Chondrocyte (in vitro differentiated cells): Measurements from ENCODE around the gene ANP32A. TPM values are rescaled to one million over a fixed set of nuclear protein-coding genes. Genes with fewer than 3 reads are reported as not detected.
"Not testable (repeated sequence)": the region's sequence is repeated elsewhere in the genome, so short reads cannot be mapped to it uniquely, and the experiment has no call there.

Experiments
- DNase-seq: peaks from one replicate; pipeline ENCODE4 v3.0.0; 2021; ENCODE audit warnings: mixed read lengths, low spot score
- H3K27ac Mint-ChIP-seq: one replicate; pipeline ENCODE4 v1.8.0; 2021; ENCODE audit warnings: mild to moderate bottlenecking, moderate library complexity, mixed read lengths; ENCODE audit not compliant: unreplicated experiment
- H3K27me3 Mint-ChIP-seq: 2 replicates; pipeline ENCODE4 v1.8.0; 2021; ENCODE audit warnings: low read depth, mixed read lengths
- H3K36me3 Mint-ChIP-seq: 2 replicates; pipeline ENCODE4 v1.8.0; 2021; ENCODE audit warnings: low read depth, mixed read lengths
- H3K4me1 Mint-ChIP-seq: 2 replicates; pipeline ENCODE4 v1.8.0; 2021; ENCODE audit warnings: low read depth, mild to moderate bottlenecking, mixed read lengths
- H3K4me3 Mint-ChIP-seq: one replicate; pipeline ENCODE4 v1.8.0; 2021; ENCODE audit warnings: mild to moderate bottlenecking, moderate library complexity, mixed read lengths; ENCODE audit not compliant: unreplicated experiment
- H3K9me3 Mint-ChIP-seq: 2 replicates; pipeline ENCODE4 v1.8.0; 2021; ENCODE audit warnings: low read depth, mixed read lengths
- long read RNA-seq: library from polyadenylated mRNA; stranded (forward); transcript quantifications from one replicate; pipeline ENCODE4 v2.0.0, GENCODE V29; 2021
- total RNA-seq: library from RNA; stranded (reverse); gene quantifications from 3 replicates; pipeline ENCODE4 v1.2.1, GENCODE V29; 2021
- TF ChIP-seq, protein P1 (sequence below): fragments of 200-600 bp; sonication (generic); IDR thresholded peaks from 2 replicates; pipeline ENCODE4 v1.5.0; 2021; ENCODE audit warnings: antibody characterized with exemption, mild to moderate bottlenecking, moderate library complexity

Gene ANP32A
- 112 to 117 TPM (median 116 TPM) in 3 replicates for total RNA-seq
- long read RNA-seq, transcript ANP32A-203 (7 exons, 2,440 nt) = major isoform, 31 of 50 reads
- long read RNA-seq, partial matches to known transcripts = 5 of 50 reads
- long read RNA-seq, other reads (novel, unspliced or antisense) = 12 of 50 reads

DNA sequence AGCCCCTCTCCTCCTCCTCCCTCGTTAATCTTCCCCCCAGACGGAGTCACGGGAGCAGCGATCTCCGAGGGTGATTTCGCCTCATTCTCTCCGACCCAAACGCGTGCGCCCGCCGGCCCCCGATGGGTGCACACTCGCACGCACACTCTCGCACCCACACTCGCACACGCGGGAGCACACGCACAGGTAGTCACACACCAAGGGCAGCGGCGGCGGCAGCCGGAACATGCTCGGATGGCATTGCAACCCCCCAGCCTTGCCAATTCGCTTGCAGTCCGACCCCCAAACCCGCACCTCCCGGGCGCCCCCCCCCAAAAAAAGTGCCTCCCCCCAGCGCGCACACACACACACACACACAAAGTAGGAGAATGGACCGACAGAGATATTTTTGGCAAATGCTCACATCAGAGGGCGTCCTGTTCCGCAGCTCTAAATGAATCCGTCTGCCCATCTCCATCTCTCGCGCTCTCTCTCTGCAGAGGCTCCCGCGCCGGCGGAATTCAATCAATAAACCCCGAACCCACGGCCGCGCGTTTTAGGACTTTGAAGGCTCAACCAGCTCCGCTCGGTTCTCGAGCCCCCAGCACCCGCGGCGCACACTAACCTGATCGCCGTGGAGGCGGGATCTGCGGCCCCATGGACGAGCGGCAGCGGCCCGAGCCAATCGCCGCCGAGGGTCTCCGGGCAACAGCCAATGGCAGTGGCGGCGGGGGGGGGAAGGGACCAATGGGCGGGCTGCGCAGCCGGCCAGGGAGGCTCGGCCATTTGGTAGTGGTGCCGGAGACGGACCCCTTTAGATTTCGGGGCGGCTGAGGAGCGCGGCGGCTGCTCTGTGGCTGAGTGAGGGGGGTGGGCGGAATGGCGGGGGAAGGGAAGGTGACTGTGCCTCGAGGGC is at the start of gene ANP32A:
Gene ANP32A, minus strand, starts transcription at position 601 of the 895 bp plus-strand sequence. Its CDS starts 144 bp downstream, at position 457.
- peaks cover 34% of the 10 kb centered on the region for H3K4me1 Mint-ChIP-seq
- H3K4me3 Mint-ChIP-seq = peak within 1 kb of the TSS; percentile 95
- TF ChIP-seq, protein P1, sequence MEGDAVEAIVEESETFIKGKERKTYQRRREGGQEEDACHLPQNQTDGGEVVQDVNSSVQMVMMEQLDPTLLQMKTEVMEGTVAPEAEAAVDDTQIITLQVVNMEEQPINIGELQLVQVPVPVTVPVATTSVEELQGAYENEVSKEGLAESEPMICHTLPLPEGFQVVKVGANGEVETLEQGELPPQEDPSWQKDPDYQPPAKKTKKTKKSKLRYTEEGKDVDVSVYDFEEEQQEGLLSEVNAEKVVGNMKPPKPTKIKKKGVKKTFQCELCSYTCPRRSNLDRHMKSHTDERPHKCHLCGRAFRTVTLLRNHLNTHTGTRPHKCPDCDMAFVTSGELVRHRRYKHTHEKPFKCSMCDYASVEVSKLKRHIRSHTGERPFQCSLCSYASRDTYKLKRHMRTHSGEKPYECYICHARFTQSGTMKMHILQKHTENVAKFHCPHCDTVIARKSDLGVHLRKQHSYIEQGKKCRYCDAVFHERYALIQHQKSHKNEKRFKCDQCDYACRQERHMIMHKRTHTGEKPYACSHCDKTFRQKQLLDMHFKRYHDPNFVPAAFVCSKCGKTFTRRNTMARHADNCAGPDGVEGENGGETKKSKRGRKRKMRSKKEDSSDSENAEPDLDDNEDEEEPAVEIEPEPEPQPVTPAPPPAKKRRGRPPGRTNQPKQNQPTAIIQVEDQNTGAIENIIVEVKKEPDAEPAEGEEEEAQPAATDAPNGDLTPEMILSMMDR = no peak
- no peaks in the 10 kb centered on the region for H3K9me3 Mint-ChIP-seq
- DNase-seq = peak; percentile 99
- peaks cover 2% of the 10 kb centered on the region for H3K36me3 Mint-ChIP-seq
- H3K27me3 Mint-ChIP-seq = no peaks in the 10 kb centered on the region
- peak within 1 kb of the TSS; percentile 97 for H3K27ac Mint-ChIP-seq

DNA sequence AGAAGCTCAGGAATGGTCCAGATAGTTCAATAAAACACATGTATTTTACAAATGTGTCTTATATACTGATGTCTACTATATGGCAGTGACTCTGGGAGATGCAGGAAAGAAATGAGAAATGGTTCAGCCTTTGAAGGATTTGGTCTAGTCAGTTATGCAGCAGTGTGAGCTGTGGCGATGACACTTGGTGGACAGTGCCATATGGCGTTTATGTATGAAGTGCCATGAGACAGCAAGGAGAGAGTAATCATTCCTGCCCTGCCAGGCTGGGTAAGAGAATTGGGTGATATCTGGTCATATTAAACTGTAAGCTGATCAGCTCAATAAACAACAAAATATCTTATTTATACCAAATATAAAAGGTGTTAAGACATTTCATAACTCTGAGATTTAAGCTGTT is 47.6 kb upstream of the ANP32A start:
- no peak for DNase-seq
- Mint-ChIP-seq H3K4me1 (no peaks in the 10 kb centered on the region), H3K27me3 (no peaks in the 10 kb centered on the region), H3K9me3 (peaks cover 7% of the 10 kb centered on the region), H3K36me3 (peaks cover 4% of the 10 kb centered on the region), H3K4me3 (no peak overlapping the region), H3K27ac (no peak overlapping the region)
- TF ChIP-seq, protein P1 = no peak

DNA sequence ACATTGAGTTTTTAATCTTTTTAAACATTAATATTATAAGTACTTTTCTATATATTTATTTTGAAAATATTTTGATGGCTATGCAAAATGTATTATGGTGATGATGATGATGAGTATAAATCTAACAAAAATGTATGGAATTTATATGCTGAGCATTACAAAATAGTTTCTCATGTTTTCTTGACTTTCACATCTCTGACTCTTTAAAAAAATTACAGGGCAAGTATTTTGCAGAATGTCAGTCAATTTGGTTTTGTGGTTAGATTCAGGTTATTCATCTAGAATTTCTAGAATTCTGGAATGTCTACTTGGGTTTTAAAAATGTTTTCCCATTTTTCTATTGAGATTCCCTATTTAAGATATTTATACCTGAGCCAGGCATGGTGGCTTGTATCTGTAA is 41.7 kb upstream of the ANP32A start:
- H3K4me1 Mint-ChIP-seq = peaks cover 11% of the 10 kb centered on the region
- no peaks in the 10 kb centered on the region for H3K27me3 Mint-ChIP-seq
- no peak overlapping the region for H3K27ac Mint-ChIP-seq
- H3K36me3 Mint-ChIP-seq = peaks cover 10% of the 10 kb centered on the region
- TF ChIP-seq, protein P1 = no peak
- H3K4me3 Mint-ChIP-seq = no peak overlapping the region
- peaks cover 12% of the 10 kb centered on the region for H3K9me3 Mint-ChIP-seq
- DNase-seq = no peak

DNA sequence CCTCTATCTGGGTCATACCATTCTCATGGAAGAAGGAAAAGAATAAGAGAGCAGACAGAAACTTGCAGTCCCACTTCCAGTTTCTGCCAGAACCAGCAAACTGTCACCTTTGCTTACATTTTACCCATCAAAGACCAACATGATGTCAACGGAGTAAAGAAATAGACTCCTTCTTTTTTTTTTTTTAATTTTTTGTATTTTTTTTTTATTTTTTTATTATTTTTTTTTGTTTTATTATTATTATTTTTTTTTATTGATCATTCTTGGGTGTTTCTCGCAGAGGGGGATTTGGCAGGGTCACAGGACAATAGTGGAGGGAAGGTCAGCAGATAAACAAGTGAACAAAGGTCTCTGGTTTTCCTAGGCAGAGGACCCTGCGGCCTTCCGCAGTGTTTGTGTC is 38.0 kb upstream of the ANP32A start:
- H3K36me3 Mint-ChIP-seq = peaks cover 12% of the 10 kb centered on the region
- H3K27me3 Mint-ChIP-seq, DNase-seq, H3K4me3 Mint-ChIP-seq, H3K27ac Mint-ChIP-seq: not testable (repeated sequence)
- peaks cover 21% of the 10 kb centered on the region for H3K9me3 Mint-ChIP-seq
- H3K4me1 Mint-ChIP-seq = peaks cover 11% of the 10 kb centered on the region

DNA sequence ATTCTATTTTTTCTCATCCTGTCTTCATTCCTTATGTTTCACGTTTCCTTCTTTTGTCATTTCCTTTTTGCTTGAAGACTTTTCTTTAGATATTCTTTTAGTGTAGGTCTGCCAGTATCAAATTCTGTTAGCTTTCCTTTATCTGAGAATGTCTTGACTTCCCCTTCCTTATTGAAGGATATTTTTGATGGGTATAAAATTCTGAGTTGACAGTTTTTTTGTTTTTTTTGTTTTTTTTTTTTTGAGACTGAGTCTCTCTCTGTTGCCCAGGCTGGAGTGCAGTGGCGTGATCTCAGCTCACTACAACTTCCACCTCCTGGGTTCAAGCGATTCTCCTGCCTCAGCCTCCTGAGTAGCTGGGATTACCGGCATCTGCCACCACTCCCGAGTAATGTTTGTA is 36.7 kb upstream of the ANP32A start:
- H3K4me1 Mint-ChIP-seq, H3K4me3 Mint-ChIP-seq, H3K27me3 Mint-ChIP-seq, DNase-seq, H3K27ac Mint-ChIP-seq: not testable (repeated sequence)
- Mint-ChIP-seq H3K9me3 (peaks cover 21% of the 10 kb centered on the region), H3K36me3 (peaks cover 12% of the 10 kb centered on the region)

DNA sequence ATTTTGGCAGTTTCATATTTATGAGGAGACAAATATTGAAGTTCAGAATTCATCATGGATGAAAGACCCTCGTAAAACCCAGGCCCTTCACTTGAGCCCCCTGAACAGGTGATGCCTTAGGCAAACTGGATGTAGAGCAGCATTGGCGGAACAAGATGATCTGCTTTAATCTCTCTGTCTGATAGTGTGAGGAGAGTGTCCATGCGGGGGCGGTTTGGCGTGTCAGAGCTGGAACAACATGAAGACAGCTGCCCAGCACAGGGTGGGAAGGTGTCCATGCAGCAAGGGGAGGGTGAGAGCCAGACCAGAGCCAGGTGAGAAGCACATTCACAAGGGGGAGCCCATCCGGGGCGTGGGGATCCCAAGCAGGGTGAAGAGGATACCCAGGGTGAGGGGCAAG is 31.8 kb upstream of the ANP32A start:
- no peak for DNase-seq
- no peaks in the 10 kb centered on the region for H3K4me1 Mint-ChIP-seq
- H3K4me3 Mint-ChIP-seq = no peak overlapping the region
- TF ChIP-seq, protein P1 = no peak
- peaks cover 10% of the 10 kb centered on the region for H3K27me3 Mint-ChIP-seq
- H3K9me3 Mint-ChIP-seq = peaks cover 16% of the 10 kb centered on the region
- peaks cover 7% of the 10 kb centered on the region for H3K36me3 Mint-ChIP-seq
- H3K27ac Mint-ChIP-seq = no peak overlapping the region
